ENCODE data around the gene SEC14L3. TPM values are rescaled to one million over a fixed set of nuclear protein-coding genes. Genes with fewer than 3 reads are reported as not detected.
A peak's percentile ranks its signal among the peaks of the same experiment; 100 is the strongest.

Gene SEC14L3
- total RNA-seq, 2 donors from 2014 or later: not detected

GRCh38 chr22:30427871-30428270, 43.9 kb downstream of the SEC14L3 start:
- Histone ChIP-seq H3K27me3 (no peaks in the 10 kb centered on the region), H3K9me3 (no peaks in the 10 kb centered on the region), H3K27ac (no peak overlapping the region), H3K36me3 (no peaks in the 10 kb centered on the region), H3K4me3 (no peak overlapping the region), H3K4me1 (peaks cover 0 to 31% of the 10 kb centered on the region in 2 donors)
- no peak for DNase-seq (ENCODE audit: low spot score)
- TF ChIP-seq CTCF (IDR thresholded peaks at IDR 0.05): no peak

GRCh38 chr22:30426388-30427353, 45.1 kb downstream of the SEC14L3 start:
- TF ChIP-seq CTCF (IDR thresholded peaks at IDR 0.05): peak in 1 of 2 donors; percentile 72
- DNase-seq (ENCODE audit: low spot score): peak; percentile 86
- H3K4me3 ChIP-seq: peak overlapping the region; percentile 63 to 76
- peak overlapping the region; percentile 82 to 98 for H3K27ac ChIP-seq
- no peaks in the 10 kb centered on the region for H3K36me3 ChIP-seq
- H3K4me1 ChIP-seq: peaks cover 0 to 43% of the 10 kb centered on the region in 2 donors
- no peaks in the 10 kb centered on the region for H3K9me3 ChIP-seq
- no peaks in the 10 kb centered on the region for H3K27me3 ChIP-seq

DNA sequence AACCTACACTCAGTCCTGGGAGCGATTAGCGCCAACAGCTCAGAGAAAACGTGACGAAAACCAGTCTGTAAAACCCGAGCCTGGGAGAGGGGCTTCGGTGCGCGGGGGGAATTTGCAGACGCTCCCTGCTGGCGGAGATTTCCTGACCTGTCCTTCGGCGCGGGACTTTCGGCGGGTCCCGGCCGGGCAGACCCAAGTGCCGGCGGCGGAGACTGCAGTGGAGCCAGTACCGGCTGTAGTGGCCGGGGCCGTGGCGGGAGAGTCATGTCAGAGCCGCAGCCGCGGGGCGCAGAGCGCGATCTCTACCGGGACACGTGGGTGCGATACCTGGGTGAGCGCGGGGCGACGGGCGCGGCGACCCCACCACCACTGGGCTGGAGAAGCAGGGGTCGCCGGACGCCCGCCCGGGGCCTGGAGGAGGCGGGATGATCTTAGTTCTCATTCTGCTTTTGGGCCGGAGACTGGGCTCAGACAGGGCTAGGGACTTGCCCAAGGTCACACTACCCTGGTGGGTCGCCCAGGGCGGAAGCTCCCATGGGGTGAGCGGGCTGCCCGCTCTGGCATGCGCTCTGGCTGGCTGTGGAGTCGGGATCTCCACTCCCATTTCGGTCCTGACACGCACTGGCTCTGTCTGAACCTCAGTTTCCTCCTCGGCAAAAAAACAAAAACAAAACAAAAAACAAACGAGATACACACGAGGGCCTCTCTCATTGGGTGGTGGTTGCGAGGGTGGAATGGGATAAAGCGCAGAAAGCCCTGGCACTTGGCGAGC, 46.0 kb downstream of the SEC14L3 start, which contains the start of gene MTFP1:
Gene MTFP1 (plus strand): TSS at position 153 of the 772 bp plus-strand sequence. CDS start 112 bp downstream, at position 265.
- Histone ChIP-seq H3K4me1 (peaks cover 0 to 48% of the 10 kb centered on the region in 2 donors), H3K36me3 (no peaks in the 10 kb centered on the region), H3K27me3 (no peaks in the 10 kb centered on the region), H3K4me3 (peak within 1 kb of the TSS; percentile 63 to 76), H3K27ac (peak within 1 kb of the TSS; percentile 92 to 98), H3K9me3 (no peaks in the 10 kb centered on the region)
- peak; percentile 68 for DNase-seq (ENCODE audit: low spot score)
- no peak for TF ChIP-seq CTCF (IDR thresholded peaks at IDR 0.05)

DNA sequence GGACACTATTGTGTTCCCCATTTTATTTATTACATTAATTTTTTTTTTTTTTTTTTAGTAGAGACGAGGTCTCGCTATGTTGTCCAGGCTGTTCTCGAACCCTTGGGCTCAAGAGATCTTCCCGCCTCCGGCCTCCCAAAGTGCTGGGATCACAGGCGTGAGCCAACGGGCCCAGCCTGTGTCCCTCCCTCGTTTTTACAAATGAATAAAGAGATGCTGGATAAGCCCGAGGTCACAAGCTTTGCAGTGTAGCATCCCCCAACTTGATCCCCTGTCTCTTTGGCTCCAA, 46.5 kb downstream of the SEC14L3 start:
- Histone ChIP-seq H3K27me3 (no peaks in the 10 kb centered on the region), H3K9me3 (no peaks in the 10 kb centered on the region), H3K27ac (peak overlapping the region; percentile 82 to 98), H3K4me3 (peak overlapping the region; percentile 63 to 76), H3K36me3 (no peaks in the 10 kb centered on the region), H3K4me1 (peaks cover 0 to 48% of the 10 kb centered on the region in 2 donors)
- TF ChIP-seq CTCF (IDR thresholded peaks at IDR 0.05): no peak
- no peak for DNase-seq (ENCODE audit: low spot score)

- no peak for TF ChIP-seq CTCF (IDR thresholded peaks at IDR 0.05)
- Histone ChIP-seq H3K4me1 (peaks cover 0 to 48% of the 10 kb centered on the region in 2 donors), H3K27ac (peak overlapping the region; percentile 92 to 98)
Measured at GRCh38 chr22:30424534-30425326, 47.1 kb downstream of the SEC14L3 start.

More at GRCh38 chr22:30424534-30425326, 47.1 kb downstream of the SEC14L3 start:
- Histone ChIP-seq H3K27me3 (no peaks in the 10 kb centered on the region), H3K9me3 (no peaks in the 10 kb centered on the region), H3K4me3 (peak overlapping the region; percentile 39 to 76), H3K36me3 (no peaks in the 10 kb centered on the region)
- no peak for DNase-seq (ENCODE audit: low spot score)

All from right atrium auricular region (tissue), 2 donors.